Activated CD8-positive, alpha-beta memory T cell treated with anti-CD3 and anti-CD28 coated beads for 4 hours (primary cell): ENCODE data around the gene CTTNBP2NL.
"Not testable (repeated sequence)": the region's sequence is repeated elsewhere in the genome, so short reads cannot be mapped to it uniquely, and the experiment has no call there.

Experiments
- DNase-seq, 2 donors: peaks; one replicate each; pipeline ENCODE4 v3.0.0-alpha.2; 2020; ENCODE audit warnings: low read depth in 2 of 2

Gene CTTNBP2NL

GRCh38 chr1:112386731-112387346, 9.2 kb upstream of the CTTNBP2NL start:
- no peak for DNase-seq

DNA sequence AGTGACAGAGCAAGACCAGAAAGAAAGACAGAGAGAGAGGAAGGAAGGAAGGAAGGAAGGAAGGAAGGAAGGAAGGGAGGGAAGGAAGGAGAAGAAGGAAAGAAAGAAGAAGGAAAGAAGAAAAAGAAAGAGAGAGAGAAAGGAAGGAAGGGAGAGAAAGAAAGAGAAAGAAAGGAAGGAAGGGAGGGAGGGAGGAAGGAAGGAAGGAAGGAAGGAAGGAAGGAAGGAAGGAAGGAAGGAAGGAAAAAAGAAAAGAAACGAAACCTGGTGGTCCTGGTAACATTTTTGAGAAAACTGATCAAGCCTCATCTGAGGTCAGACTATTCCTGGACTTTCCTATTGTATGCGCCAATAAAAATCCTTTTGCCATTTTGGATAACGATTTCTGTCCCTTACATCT, 8.2 kb upstream of the CTTNBP2NL start:
- DNase-seq = no peak

- no peak for DNase-seq
Measured at GRCh38 chr1:112388436-112388835, 7.6 kb upstream of the CTTNBP2NL start.

DNA sequence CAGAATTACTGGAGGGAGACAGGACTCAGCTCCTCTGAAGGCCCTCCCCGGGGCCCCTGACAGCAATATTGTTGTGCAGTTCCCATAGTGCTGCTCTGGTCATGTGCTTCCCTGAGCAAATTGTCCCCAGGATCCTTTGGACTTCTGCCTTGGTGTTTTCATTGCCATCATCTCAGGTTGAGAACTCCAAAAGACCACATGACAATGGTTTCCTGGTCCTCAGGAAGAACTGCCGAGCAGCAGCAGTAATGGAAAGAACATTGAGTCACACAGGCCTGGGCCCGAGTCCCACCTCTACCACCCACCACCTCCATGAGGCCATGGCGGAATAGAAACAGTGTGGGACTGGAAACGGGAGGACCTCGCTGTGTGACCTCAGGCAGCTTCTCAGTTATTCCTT, 6.3 kb upstream of the CTTNBP2NL start:
- DNase-seq = no peak

DNA sequence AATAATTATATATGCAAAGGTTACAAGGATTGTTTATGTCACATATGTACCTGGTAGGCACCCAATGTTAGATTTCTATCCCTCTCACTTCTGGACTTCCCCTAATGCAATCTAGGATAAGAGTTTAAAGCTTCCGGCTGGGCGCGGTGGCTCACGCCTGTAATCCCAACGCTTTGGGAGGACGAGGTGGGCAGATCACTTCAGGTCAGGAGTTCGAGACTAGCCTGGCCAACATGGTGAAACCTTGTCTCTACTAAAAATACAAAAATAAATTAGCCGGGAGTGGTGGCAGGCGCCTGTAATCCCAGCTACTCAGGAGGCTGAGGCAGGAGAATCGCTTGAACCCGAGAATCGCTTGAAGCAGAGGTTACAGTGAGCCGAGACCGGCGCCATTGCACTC, 5.7 kb upstream of the CTTNBP2NL start:
- not testable (repeated sequence) for DNase-seq

GRCh38 chr1:112390775-112391602, 5.0 kb upstream of the CTTNBP2NL start:
- DNase-seq = peak; percentile 60 to 61

DNA sequence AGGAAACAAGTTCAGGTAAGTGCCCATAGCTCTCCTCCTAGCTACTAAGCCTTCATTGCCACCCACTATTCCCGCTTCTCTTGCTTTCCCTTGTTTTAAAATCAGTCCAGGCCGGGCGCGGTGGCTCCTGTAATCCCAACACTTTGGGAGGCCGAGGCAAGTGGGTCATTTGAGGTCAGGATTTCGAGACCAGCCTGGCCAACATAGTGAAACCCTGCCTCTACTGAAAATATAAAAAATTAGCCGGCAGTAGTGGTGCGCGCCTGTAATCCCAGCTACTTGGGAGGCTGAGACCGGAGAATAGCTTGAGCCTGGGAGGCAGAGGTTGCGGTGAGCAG, 4.4 kb upstream of the CTTNBP2NL start:
- no peak for DNase-seq

DNA sequence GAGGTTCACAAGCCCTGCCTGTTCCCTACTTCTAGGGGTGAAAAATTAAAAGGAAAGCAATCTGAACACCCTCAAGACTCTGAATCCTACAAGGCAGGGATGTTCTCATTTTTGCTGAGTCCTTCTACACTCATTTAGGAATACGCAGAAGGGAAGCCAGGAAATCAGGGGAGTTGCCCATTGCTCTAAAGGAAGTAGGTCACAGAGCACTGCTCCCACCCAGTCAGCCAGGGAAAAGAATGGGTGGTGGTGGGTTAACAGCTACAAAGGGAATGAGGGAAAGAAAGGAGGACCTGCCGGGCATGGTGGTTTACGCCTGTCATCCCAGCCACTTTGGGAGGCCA, 2.4 kb upstream of the CTTNBP2NL start:
- no peak for DNase-seq

DNA sequence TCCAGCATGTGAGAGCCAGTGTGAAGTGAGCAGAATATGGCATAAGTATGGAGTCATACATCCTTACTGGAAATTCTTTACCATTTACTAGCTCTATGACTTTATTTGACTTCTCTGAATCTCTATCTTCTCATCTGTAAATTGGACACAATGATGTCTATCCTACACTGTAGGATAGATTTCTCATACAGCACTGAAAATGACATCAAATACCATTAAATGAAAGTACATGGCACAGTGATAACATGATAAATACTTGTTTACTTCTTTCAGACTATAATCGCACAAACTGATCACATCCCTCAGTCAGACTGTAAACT, 1.3 kb upstream of the CTTNBP2NL start:
- DNase-seq = no peak

DNA sequence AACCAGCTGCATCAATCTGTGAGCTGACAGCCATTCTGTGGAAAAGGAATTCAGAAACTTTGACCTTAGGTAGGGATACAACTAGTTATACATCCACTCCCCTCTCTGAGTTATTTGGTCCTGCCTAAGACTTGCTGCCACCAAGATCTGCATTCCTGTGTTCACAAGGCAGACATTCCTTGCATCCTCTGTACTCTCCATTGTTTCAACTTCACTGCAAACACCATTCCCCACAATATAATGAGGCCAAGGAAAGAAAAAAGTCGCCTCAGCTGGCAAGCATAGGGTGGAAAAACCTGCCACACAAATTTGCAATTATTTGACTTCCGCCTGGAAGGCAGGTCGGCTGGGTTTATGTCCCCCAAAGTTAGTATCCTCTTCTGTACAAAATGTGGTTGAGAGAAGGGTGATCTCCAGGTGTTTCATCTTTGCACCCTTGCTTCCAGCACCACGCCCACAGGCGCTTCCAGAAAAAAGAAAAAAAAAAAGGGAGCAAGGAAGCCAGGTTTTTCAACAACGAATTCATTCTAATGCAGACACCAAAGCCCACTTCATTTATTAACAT, 676 bp upstream of the CTTNBP2NL start:
- DNase-seq = no peak

DNA sequence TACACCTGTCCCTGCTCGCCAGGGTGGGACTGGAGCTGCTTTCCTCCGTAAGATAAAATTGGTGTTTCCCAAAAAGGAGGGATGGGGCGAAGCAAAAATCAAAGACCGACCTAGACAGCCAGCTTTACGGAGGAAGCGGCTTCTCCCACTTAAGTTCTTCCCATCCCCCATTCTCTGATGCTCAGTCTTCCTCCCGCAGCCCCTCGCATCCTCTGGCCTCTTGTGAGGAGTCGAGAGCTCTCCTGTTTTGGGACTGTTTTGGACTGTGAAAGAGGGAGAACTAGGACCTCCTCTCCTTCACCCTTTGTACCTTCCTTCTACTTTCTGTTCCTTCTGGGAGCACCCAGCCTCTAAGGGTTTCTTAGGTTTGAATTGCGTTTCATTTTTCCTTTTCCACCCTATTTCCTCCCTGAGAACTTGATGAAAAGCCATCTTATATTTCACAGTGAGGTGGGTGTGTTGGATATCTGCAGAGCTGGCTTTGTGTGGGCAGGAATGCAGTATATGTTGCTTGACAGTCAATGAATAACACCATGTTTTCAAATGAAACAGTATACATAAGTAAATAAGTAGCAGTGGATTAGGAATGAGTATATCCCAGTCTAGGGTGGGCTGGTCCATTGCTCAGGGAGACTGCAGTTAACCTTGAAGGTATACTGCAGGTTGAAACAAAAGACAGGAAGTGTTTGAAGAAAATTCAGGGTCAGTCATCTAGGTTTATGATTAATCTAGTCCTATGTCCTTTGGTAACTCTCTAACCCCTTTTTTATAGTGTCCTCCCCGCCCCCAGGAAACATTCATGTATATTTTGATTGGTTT, 848 bp downstream of the CTTNBP2NL start:
- DNase-seq = no peak

- no peak for DNase-seq
Measured at GRCh38 chr1:112397841-112398240, 1.8 kb downstream of the CTTNBP2NL start.

- no peak for DNase-seq
Measured at GRCh38 chr1:112399456-112399855, 3.4 kb downstream of the CTTNBP2NL start.

- DNase-seq = not testable (repeated sequence)
Measured at GRCh38 chr1:112400706-112401105, 4.7 kb downstream of the CTTNBP2NL start.

- DNase-seq = no peak
Measured at GRCh38 chr1:112402682-112403643, 6.9 kb downstream of the CTTNBP2NL start.

- DNase-seq = no peak
Measured at GRCh38 chr1:112406771-112407170, 10.8 kb downstream of the CTTNBP2NL start.

DNA sequence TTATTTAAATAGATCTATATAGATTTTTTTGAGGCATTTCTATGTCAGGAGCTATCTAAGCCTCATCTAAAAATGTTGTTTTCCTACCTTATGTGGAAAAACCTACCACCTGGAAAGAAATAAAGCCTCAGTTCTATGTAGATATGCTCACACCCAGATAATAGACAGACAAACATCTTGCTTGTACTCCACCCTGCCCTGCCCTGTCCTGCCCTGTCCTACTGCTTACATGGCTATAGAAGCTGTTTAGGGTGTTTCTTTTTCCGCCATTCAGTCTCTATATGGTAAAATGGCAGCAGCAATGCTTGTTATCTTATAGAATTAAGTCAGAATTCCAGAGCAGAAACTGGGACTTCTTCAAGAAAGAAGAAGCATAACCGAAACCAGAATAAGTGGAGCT, 13.4 kb downstream of the CTTNBP2NL start:
- DNase-seq = no peak

DNA sequence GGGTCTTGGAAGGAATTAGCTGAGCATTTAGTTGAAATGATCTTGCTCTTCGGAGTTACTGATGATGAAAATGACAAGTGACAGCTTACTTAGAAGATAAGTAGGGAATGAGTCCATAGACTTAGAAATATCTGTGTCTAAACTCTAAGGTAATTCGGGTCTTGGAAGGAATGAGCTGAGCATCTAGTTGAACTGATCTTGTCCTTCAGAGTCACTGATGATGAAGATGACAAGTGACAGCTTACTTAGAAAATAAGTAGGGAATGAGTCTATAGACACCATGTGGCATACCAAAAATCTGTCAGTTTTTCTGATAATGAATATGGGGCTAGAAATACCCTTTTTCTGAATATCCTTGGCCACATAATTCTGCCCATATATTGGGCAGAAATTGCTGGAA, 14.7 kb downstream of the CTTNBP2NL start:
- no peak for DNase-seq

DNA sequence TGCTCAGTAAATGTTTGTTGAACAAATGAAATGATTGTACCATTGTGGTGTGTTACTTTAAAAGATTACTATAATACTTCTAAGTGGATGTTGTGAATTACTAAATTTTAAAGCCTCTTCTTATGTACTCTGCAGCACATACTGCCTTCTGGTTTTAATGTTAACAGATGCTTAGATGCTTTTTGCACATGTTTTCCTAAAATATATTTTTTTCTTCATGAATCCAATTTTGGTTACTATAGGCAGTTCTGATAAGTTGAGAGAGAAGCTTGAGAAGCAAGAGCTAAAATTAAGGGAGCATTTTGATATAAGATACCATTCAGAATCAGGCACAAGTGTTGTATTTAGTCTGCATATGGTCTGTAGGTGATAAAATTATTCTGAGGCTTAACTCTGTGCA, 21.3 kb downstream of the CTTNBP2NL start:
- no peak for DNase-seq

GRCh38 chr1:112418099-112418892, 22.3 kb downstream of the CTTNBP2NL start:
- DNase-seq = no peak

- DNase-seq = no peak
Measured at GRCh38 chr1:112423207-112423606, 27.2 kb downstream of the CTTNBP2NL start.
